GM21526 (cell line): ENCODE measurements around the gene TMEM106C.
"Not testable (repeated sequence)": the region's sequence is repeated elsewhere in the genome, so short reads cannot be mapped to it uniquely, and the experiment has no call there.

Experiments
- ATAC-seq: cut with Tn5 transposase; IDR thresholded peaks from one replicate; pipeline ENCODE4 v1.9.1; 2021; ENCODE audit warnings: moderate library complexity; ENCODE audit not compliant: unreplicated experiment, low FRiP score

The TMEM106C gene

DNA sequence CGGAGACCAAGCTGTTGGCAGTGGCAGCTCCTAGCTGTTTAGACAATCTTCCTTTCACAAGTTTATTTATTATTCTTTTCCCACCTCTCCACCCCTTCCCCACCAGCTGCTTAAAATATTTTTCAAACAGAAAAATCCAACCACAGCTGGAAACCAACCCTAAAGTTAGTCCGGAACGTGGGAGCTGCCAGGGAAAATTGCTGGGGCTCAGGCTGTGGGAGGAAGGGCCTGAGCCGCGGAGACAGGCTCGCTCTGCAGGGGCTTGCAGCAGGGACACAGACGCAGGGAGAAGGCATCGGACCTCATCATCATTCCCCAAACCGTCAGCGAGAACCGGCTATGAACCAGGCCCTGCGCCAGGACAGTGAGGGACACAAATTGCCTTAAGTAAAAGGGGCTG lies 16.1 kb upstream of the TMEM106C start:
- no peak for ATAC-seq

DNA sequence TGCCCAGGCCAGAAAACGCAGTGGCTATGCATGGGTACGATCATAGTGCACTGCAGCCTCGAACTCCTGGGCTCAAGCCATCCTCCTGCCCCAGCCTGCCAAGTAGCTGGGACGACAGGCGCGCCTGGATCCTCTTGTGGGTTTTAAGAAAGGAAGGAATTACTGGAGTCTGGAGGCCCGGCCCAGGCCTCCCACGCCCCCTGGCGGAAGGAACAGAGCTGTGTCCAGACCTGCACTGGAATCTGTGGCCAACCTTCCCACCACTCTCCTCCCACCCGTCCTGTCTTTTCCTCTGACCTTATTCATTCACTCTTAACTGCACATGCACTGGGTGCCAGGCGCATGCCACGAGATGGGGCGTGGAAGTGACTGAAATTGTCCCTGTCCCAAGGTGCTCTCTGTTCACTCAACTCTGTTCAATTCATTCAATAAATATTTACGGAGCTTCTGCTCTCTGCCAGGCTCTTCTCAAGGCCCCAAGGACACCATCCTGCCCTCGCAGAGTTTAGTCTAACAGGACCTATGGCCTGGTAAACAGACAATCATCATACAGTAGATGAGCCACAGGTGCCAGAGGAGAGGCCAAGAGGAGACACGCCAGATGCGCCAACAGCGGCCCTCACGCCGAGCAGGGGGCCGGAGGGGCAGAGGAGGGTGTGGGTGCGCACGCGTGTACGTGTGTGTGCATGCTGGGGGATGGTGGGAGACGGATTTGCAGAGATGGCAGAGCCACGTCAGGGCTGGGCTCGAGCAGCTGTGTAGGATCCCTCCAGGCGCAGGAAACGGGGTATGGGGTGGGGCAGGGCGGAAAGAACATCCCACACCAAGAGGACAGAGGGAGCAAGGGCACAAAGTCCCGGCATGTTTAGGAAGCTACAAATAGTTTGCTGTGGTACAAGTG lies 13.7 kb upstream of the TMEM106C start:
- no peak for ATAC-seq

- no peak for ATAC-seq
Observed at GRCh38 chr12:47950856-47951468, 12.4 kb upstream of the TMEM106C start.

DNA sequence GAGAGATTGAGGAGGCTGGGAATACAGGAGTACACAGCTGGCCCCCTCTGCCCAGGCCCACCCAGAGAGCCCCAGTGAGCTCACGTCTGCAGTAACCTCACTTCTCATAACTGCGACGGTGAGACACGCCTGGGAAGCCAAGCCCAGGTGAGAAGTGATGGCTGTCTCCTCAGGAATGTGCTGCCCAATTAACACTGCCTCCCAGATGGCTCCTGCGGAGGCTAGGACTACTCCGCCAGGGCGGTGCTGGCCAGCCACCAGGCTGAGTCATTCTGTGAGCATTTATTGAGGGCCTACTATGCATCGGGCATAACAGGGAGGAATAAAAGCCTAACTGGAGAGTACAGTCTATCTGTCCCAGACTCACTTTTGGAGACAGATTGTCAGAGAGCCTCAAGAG lies 9.3 kb upstream of the TMEM106C start:
- ATAC-seq: no peak

DNA sequence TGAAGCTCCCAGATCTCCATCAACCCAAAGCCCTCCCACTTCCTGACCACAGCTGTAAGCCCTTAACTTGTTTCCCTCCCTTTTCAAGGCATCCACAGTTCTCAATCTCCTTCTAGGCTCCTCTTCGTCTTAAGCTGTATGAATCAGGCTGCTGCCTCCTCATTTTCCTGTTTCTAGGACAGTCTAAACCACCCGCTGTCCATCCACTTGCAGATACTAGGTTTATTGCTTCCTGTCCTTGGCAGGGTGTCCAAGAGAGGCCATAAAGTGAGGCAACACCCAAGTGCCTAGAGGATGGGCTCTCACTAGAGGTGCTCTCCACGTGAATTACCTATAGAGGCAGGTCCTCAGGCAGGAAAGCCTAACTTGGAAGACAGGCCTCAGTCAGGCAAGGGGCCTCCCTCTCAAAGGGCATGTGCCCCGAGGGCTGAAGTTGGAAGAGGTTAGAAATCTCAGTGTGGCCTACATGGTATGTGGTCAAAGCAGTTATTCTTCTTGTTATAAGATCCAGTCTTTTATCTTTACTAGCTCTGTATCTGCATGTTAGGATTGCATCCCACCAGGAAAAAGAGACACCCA lies 8.8 kb upstream of the TMEM106C start:
- no peak for ATAC-seq

GRCh38 chr12:47955059-47955458 lies 8.3 kb upstream of the TMEM106C start:
- no peak for ATAC-seq

- not testable (repeated sequence) for ATAC-seq
Observed at GRCh38 chr12:47957671-47958070, 5.7 kb upstream of the TMEM106C start.

DNA sequence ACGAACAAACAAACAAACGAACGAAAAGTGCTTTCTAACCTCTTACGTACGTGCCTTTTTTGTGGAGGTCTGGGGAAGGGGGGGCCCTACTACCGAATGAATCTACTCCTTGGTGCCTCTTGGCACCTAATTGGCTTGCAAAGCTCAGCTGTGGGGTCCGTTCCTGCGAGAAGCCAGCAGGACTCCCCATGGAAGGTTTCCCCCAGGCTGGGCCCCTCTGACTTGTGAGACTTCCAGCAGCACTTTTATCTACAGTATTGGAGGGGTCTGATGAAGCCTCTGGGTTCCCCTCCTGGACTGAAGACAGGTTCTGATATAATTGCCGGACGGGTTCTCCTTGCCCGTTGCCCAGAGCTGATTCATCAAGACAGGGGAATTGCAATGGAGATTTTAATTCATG lies 1.2 kb upstream of the TMEM106C start:
- no peak for ATAC-seq

- ATAC-seq: no peak
Observed at GRCh38 chr12:47964106-47964728, 821 bp downstream of the TMEM106C start.

GRCh38 chr12:47965581-47965980 lies 2.2 kb downstream of the TMEM106C start:
- ATAC-seq: no peak

DNA sequence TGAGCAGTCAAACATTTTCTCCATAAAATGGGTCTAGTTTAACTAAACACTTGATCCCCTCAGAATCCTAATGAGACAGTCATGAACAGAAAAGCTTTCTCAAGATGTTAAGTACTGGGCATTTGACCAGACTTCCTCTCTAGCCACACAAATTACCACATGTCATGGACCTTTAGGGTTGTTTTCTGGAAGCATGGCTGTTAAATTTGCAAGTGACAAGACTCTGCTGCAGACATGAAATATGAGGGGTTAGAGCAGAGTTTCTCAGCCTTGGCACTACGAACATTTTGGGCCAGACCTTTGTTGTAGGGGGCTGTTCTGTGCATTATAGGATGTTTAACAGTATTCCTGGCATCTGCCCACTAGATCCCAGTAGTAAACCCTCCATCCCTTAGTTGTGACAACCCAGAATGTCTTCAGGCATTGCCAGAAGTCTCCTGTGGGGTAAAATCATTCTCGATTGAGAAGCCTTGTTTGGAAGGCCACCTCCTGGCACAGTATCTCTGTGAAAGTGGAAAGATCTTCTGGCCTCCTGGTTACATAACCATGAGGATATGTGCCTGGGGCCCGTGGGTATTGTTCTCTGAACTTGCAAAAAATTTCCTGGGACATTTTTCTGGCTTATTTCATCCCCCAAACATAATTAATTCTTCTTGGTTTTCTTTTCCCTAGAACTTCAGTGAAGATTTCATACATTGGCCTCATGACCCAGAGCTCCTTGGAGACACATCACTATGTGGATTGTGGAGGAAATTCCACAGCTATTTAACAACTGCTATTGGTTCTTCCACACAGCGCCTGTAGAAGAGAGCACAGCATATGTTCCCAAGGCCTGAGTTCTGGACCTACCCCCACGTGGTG lies 4.3 kb downstream of the TMEM106C start:
- no peak for ATAC-seq

GRCh38 chr12:47969845-47970244 lies 6.4 kb downstream of the TMEM106C start:
- ATAC-seq: no peak

DNA sequence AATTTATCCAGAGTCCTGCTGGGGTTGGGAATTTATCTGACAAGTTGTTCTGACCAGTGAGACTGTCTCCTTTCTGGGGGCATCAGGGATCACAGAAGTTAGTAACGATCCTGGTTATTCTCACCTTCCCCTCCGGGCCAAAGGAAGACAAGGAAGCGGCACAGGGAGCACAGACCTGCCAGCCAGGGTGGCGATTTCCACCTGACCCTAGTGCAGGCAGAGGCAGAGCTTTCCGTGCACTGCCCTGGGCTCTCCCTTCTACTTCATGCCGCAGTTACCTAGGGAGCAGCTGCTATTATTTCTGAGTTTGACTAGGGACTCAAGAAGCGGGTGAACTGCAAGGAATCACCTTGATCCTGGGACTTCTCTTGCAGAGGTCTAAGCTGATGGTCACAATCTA lies 7.4 kb downstream of the TMEM106C start:
- ATAC-seq: no peak

DNA sequence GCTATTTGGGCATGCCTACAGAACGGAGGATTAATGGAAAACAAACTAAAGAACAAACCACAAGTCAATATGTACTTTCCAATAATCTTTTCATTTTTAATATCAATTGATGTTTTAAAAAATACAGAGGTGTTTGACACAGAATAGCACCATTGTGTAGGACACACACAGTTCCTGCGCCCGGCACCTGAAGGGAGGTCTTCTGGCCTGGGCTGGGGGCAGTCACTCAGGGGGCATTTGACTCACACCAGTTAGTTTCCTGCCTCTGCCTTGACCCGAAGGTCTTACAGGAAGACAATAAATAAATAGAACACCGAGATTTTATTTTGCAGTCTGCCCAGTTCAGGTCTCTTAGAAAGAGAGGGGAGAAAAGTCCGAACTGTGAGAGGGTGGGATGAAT lies 9.5 kb downstream of the TMEM106C start:
- ATAC-seq: no peak

DNA sequence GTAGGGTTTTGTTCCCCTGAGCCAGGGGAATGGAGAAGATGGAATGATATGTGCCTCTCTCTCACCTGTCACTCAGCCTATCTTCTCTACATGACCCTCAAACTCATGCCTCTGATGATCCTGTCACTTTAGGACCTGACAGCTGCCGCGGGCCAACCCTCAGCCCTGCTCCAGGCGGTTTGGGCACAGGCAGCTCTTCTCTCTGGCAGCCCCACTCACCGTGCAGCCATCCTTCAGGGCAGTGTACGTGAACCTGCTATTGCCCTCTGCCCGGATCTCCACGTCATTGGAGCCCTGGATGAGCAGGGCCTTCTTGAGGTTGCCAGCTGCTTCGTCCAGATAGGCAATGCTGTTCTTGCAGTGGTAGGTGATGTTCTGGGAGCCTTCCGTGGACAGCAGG lies 10.5 kb downstream of the TMEM106C start:
- no peak for ATAC-seq

DNA sequence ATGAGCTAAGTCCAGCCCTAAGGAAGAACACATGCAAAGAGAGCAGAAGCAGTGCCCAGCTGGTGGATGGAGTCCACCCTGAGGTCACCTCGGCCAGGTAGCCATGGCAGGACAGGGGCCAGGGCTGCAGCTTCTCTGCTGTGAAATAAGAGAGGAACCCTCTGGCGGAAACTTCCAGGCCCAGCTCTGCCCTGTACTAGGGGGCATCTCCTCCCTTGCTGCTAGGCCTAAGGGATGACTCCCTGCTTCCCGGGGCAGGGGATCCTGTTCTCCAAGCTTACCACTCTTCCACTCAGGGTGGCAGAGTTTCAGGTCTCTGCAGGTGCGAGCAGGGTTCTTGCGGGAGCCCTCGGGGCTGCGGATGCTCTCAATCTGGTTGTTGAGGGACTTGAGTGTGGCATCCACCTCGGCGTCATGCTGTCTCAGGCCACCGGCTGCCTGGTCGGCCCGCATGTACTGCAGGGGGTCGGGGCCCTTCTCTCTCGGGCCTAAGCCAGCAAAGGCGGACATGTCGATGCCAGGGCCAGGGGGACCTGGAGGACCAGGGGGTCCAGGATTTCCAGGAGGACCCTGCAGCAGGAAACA lies 11.7 kb downstream of the TMEM106C start:
- no peak for ATAC-seq

GRCh38 chr12:47975816-47976215 lies 12.4 kb downstream of the TMEM106C start:
- no peak for ATAC-seq

- no peak for ATAC-seq
Observed at GRCh38 chr12:47977046-47977771, 13.8 kb downstream of the TMEM106C start.
